HG03457 (cell line): ENCODE measurements around the gene RSPH3.
"Not testable (repeated sequence)": the region's sequence is repeated elsewhere in the genome, so short reads cannot be mapped to it uniquely, and the experiment has no call there.

Experiments
- ATAC-seq: cut with Tn5 transposase; IDR thresholded peaks from one replicate; pipeline ENCODE4 v1.9.1; 2021; ENCODE audit warnings: moderate number of reproducible peaks; ENCODE audit not compliant: unreplicated experiment

Gene RSPH3

GRCh38 chr6:158999666-159000403 is at the start of gene RSPH3:
TSS of gene RSPH3 (minus strand) at chr6:159000202. CDS start at chr6:158999550, 652 bp downstream.
- ATAC-seq = peak; percentile 92

- no peak for ATAC-seq
Observed at GRCh38 chr6:159047891-159048685, 48.1 kb upstream of the RSPH3 start.

GRCh38 chr6:159045801-159046200 is 45.8 kb upstream of the RSPH3 start:
- ATAC-seq = no peak

- peak; percentile 69 for ATAC-seq
Observed at GRCh38 chr6:159044899-159045727, 45.1 kb upstream of the RSPH3 start, which contains the start of gene TAGAP. TSS of gene TAGAP (minus strand) at chr6:159044991. CDS start at chr6:159044146, 845 bp downstream.

GRCh38 chr6:159043947-159044346 is 43.9 kb upstream of the RSPH3 start:
- ATAC-seq = no peak

GRCh38 chr6:159043251-159043650 is 43.2 kb upstream of the RSPH3 start:
- no peak for ATAC-seq

- ATAC-seq = no peak
Observed at GRCh38 chr6:159042826-159043181, 42.8 kb upstream of the RSPH3 start.

GRCh38 chr6:159042003-159042825 is 42.2 kb upstream of the RSPH3 start:
- no peak for ATAC-seq

GRCh38 chr6:159041181-159041580 is 41.2 kb upstream of the RSPH3 start:
- no peak for ATAC-seq

GRCh38 chr6:159039885-159040258 is 39.9 kb upstream of the RSPH3 start:
- no peak for ATAC-seq

GRCh38 chr6:159038914-159039884 is 39.2 kb upstream of the RSPH3 start:
- peak; percentile 67 for ATAC-seq

- ATAC-seq = not testable (repeated sequence)
Observed at GRCh38 chr6:159038318-159038717, 38.3 kb upstream of the RSPH3 start.

- no peak for ATAC-seq
Observed at GRCh38 chr6:159037756-159038290, 37.8 kb upstream of the RSPH3 start.

GRCh38 chr6:159036673-159037072 is 36.7 kb upstream of the RSPH3 start:
- ATAC-seq = no peak

- no peak for ATAC-seq
Observed at GRCh38 chr6:159035891-159036290, 35.9 kb upstream of the RSPH3 start.

GRCh38 chr6:159033160-159034049 is 33.4 kb upstream of the RSPH3 start:
- no peak for ATAC-seq

GRCh38 chr6:159031846-159032245 is 31.8 kb upstream of the RSPH3 start:
- no peak for ATAC-seq

- no peak for ATAC-seq
Observed at GRCh38 chr6:159030168-159030567, 30.2 kb upstream of the RSPH3 start.
